GM18498 (cell line): ENCODE data around the gene PARS2.

Experiments used
- ATAC-seq: cut with Tn5 transposase; IDR thresholded peaks from one replicate; pipeline ENCODE4 v1.9.1; 2021; ENCODE audit warnings: mild to moderate bottlenecking, moderate library complexity; ENCODE audit not compliant: unreplicated experiment

PARS2 gene

DNA sequence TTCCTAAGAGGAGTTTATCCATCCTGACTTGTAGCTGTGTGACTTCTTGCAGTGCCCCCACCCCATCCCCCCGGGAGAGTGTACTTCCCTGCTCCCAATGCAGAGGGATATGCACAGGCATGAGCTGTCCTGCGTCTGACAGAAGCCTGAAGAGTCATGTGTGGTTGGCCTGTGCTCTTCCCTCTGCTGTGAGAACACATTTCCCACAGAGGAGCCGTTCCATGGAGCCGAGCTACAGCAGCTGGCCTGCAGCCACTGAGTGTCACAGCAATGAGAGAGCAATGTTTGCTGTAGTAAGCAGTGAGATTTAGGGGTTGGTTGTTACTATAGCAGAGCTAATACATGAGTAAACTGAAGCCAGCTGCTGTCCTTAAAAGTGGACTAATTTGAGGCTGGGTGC, 22.0 kb downstream of the PARS2 start:
- ATAC-seq: no peak

DNA sequence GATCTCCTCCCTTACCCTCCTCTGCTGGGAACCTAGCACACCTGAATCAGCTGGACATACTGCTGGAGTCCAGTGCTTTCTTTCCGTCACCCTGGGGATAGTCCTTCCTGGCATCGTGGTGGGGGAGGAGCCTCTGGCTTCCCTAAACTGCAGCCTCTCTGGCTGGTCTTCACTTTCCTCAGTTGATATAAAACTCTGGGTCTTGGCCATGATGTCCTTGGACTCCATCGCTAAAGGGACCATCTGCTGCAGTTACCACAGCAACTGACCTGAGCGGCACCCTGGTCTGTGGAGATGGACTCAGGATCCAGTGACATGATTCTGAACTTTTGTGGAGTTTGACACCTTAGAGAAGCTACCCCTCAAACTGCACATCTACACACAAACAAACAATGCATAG, 22.8 kb downstream of the PARS2 start:
- ATAC-seq: no peak

DNA sequence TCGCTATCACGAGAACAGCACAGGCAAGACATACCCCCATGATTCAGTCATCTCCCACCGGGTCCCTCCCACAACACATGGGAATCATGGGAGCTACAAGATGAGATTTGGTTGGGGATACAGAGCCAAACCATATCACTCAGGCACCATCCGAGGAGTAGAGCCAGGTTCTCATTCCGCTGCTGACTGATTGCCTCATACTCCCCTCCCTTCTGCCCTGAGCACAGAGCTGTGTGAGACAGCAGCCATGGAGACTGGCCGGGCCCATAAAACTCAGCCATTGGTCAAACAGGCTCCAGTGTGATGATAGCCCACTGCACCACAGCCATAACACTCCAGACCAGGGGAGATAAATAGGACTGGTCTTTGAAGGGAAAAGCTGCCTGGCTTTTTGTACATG, 26.1 kb downstream of the PARS2 start:
- no peak for ATAC-seq

DNA sequence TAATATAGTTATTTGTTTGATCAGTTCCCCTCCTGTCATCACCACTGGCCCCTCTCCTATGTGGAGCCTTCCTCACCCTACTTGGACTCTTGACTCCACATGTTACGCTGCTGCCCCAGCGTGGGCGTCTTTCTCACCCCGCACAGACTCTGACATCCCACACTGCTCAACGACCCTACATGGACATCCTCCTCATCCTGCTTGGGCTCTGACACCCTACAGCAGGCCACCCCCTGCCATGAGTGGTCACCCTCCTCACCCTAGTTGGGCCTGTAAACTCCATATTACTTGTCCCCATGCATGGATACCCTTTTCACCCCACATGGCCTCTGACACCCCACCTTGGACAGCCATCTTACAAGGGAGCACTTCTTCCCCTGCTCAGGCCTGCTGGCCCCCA, 27.6 kb downstream of the PARS2 start:
- ATAC-seq: no peak

DNA sequence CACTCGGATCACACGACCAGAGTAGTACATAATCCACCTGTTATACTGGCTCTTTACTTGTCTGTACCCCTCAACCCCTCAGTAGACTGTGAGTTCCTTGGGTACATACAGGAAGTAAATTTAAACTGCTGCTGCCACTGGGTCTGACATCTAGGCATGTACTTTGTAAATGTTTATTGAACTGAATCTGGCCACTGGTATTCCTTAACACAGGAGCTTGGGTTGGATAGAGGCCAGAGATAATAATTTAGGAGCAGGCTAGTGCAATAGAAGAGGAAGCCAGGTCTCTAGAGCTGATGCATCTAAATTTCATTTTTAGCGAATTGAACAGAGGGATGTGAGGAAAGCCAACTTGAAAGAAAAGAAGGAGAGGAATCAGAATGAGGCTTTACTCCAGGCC, 36.3 kb downstream of the PARS2 start:
- ATAC-seq: no peak

DNA sequence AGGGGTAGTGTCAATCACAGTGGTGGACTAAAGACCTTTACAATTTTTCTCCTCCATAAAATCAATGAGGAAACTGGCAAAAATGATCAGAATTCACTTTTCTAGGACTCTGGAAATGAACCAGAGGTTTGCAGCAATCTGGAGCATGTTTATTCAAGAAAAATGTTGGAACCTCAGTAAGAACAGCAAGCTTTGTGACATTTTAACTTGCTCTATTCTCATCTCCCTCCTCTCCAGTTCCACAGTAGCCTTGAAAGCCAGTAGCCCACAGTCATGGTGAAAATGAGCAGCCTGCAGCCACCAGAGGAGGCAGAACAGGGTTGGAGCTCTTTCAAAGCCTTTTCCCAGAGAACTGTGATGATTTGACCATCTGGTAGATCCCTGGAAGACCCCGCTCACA, 39.6 kb downstream of the PARS2 start:
- ATAC-seq: no peak

DNA sequence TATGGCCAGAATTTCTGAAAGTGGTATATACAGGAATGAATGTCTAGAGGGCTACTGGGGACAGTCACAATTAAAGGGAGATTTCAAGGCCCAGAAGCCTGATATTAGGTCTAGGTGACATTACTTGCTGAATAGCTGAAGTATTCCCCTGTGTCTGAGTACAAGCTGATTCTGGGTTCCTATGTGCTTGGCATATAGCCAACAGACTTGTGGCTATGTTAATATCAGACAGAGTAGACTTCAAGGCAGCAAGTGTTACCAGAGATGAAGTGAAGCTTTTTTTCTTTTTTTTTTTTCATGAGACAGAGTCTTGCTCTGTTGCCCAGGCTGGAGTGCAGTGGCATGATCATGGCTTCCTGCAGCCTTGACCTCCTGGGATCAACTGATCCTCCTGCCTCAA, 40.3 kb downstream of the PARS2 start:
- no peak for ATAC-seq

DNA sequence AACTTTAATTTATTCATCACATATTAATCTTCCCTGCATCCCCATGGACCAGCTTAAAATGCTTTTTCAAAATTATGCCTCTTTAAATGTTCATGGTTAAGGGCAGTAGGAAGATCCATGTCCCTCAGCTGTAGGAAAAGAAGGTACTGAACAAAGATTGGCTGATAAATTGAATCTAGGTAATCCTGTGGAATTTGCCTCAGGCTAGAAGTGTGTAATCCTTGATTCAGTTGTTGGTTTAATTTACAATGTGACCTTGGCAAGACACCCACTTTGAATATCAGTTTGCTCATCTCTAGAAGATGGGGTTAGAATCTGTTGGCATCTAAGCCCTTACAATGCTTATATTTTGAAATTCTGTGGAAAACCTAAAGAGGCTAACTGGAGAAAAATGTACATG, 42.6 kb downstream of the PARS2 start:
- ATAC-seq: no peak

DNA sequence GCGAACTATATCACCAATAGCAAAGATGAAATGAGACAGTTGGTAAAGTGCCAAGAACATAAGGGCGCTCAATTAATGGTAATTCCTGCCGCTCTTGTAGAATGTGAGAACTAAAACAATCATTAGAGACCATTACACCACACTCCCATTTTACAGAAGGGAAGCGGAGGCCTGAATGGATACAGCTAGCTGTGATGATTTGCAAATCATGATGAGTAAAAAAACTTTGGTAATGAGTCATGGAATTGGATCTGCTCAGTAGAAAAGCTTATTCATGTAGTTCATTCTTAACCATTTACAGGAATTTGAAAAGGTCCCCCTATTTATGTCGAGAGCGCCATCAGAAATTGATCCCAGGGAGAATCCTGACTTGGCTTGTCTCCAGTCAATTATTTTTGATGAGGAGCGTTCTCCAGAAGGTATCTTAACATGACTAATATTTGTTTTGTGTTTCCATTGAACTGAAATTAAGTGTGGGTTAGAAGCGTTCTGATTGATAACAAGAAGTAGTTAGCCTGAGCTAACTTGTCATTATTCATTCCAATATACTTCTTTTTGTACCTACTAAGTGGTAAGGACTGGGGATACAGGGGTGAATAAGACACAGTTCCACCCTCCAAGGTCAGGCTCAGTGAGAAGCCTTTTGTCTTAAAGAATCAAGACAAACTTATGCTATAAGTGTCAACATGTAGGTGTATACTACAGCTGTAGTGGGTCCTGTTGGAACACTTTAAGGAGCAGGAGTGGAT, 47.9 kb downstream of the PARS2 start:
- ATAC-seq: peak; percentile 5

DNA sequence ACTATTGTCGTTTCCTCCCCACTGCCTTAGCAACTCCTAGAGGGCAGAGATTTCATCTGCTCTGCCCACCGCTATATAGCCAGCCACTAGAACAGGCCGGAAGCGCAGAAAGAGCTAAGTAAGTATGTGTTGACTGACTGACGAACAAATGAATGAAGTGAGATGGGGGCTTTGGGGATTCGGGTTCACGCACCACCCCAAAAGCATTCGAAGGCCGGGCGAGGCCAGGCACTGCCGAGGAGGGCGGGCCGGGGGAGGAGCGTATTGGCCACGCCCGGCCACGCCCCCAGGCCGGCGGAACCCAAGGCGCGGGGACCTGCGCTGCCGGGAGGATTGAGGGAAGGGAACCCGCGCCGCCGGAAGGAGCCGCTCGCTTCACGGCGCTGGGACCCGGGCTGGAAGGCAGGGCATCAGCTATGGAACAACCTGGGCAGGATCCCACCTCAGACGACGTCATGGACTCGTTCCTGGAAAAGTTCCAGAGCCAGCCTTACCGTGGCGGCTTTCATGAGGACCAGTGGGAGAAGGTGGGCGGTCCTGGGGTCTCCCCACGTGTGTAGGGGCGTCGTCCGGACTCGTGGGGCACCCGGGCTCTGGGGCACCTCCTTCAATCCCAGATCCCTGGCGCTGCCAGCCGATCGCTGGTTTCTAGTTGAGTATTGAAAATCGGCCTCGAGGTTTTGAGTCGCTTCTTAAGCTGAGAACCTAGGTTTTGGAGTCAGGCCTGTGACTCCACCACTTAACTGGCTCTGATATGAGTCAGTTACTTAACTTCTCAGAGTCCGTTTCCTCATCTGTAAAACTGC, 48.6 kb downstream of the PARS2 start, which contains the start of gene TTC4:
Gene TTC4 (plus strand): TSS at position 369 of the 806 bp plus-strand sequence. CDS start 48 bp downstream, at position 417.
- peak; percentile 98 for ATAC-seq

DNA sequence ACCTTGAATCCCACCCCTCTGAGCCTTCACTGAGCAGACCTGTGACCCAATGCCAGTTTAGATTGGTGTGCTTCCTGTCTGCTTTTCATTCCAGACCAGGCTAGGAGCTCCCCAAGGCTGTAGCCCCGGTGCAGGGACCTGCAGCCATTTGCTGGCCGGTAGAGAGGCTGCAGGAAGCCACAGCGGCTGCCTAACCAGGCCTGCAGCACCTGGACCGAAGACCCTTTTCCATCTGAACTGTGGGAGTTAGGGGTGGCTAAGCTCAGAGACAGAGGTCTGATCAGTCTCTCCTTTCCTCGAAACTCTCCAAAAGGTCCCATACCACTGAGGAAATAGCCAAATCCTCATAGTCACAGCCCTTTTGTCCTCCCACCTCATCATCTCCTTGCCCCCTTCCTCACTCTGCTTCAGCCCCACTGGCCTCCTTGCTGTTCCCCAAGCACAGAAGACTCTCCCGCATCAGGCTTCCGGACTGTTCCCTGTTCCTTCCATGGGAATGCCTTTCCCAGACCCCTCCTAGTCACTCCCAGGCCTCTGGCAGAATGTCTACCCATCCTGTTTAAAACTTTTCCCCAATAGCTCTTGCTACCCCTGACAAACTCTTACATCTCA, 49.3 kb downstream of the PARS2 start:
- ATAC-seq: no peak

DNA sequence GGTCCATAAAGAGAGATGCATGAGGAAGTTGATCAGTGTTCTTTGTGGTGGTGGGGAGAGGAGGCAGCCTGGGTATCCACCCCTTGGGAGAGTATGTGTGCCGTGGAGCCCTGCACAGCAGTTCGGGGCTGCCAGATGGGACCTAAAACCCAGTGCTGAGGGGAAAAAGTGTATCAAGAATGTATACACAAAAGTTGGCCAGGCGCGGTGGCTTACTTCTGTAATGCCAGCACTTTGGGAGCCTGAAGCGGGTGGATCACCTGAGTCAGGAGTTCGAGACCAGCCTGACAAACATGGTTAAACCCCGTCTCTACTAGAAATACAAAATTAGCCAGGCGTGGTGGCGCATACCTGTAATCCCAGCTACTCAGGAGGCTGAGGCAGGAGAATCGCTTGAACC, 52.8 kb downstream of the PARS2 start:
- ATAC-seq: no peak

DNA sequence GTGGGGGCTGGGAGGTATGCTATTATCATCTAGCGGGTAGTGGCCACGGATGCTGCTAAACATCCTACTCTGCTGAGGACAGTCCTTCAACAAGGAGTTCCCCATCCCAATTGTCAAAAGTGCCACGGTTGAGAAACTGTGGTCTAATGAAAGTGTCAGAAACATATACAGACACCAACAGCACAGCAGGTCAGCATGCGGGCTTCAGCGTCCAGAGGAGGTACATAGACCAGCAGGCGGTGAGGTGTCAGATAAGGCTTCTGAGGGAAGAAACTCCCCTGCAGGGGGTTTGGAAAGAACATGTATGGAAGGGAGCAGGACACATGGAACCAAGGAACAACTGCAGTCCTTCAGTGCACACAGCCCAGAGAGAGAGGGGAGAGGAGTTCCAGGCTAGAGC, 53.5 kb downstream of the PARS2 start:
- ATAC-seq: no peak

DNA sequence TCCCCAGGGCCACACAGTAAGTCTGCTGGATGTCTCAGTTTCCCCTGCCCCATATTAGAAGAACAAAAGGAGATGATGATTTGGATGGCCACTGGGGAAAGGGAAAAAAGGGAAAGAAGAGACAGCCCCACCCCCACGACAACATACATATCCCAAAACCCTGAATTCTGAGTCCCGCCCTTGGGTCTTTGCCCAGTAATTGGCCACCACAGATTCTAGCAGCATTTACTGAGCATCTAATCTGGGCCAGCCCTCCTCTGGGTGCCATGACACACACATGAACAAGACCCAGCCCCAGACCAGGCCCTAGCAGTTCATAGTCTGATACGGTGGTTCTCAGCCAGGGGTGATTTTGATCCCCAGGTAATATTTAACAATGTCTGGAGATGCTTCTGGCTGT, 53.9 kb downstream of the PARS2 start:
- ATAC-seq: no peak

DNA sequence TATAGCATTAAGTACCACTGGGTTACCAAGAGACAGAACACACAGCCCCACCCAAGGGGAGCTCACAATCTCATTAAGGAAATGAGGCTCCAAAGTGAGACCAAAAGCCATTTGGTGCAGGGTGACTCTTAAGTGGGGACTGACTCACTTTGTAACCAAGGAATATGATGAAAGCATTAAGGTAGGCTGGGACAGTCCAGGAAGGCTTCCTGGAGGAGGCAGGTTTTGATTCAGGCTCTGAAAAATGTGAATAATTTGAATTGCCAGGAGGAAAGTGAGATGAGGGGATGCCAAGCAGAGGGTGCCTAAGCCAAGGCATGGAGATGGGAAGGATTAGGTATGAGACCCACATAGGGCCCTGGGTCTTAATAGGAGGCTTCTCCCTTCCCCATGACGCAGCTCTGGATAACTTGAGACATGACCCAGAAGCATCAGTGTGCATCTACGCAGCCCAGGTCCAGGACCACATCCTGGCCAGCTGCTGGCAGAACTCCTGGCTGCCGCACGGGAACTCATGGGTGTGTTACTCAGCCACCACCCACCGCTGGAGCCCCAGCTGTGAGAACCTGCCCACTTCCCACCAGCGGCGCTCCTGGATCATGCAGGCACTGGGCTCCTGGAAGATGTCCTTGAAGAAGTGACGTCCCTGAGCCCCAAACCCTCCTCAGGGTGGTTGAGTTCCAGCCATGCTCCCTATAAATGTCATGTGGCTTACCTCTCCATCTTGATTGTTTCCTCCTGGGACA, 54.6 kb downstream of the PARS2 start:
- no peak for ATAC-seq

DNA sequence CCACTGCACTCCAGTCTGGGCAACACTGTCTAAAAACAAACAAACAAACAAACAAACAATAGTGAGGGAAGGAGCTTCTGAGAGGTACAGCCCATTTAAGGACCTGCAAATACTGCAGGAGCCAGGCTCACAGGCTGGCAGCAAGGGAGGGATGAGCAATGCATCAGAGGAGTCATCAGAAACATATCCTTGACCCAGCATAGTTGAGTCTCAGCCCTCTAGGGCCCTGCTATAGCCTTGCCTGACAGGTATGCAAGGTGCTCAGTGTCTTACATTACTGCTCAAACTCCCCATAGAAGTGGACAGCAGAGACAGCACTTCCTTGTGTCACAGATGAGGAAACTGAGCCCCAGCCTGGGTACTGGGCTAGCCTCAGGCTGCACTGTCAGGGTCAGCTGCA, 55.9 kb downstream of the PARS2 start:
- no peak for ATAC-seq
